ENCODE measurements around the gene SRR.

SRR gene

GRCh38 chr17:2371183-2372130, 67.7 kb downstream of the SRR start:
- no peak for DNase-seq (ENCODE audit: low spot score)

- no peak for DNase-seq (ENCODE audit: low spot score)
Observed at GRCh38 chr17:2372180-2372579, 68.4 kb downstream of the SRR start.

GRCh38 chr17:2372681-2373080, 68.9 kb downstream of the SRR start:
- DNase-seq (ENCODE audit: low spot score), result no peak

GRCh38 chr17:2373179-2373578, 69.4 kb downstream of the SRR start:
- DNase-seq (ENCODE audit: low spot score), result no peak
